ENCODE measurements around the gene PON3.

The PON3 gene

GRCh38 chr7:95396136-95397032 lies at the start of gene PON3:
TSS of gene PON3 (minus strand) at chr7:95396375. CDS start at chr7:95396350, 25 bp downstream.
- Mint-ChIP-seq H3K27ac (no peak within 1 kb of the TSS), H3K27me3 (peaks cover 24% of the 10 kb centered on the region), H3K9me3 (no peaks in the 10 kb centered on the region), H3K36me3 (no peaks in the 10 kb centered on the region), H3K4me3 (peak within 1 kb of the TSS; percentile 53), H3K4me1 (no peaks in the 10 kb centered on the region)

- H3K4me3 Mint-ChIP-seq = no peak overlapping the region
- no peak overlapping the region for H3K27ac Mint-ChIP-seq
Measured at GRCh38 chr7:95444796-95445195, 48.6 kb upstream of the PON3 start.

GRCh38 chr7:95441042-95441823 lies 45.1 kb upstream of the PON3 start:
- H3K4me1 Mint-ChIP-seq = no peaks in the 10 kb centered on the region
- H3K27me3 Mint-ChIP-seq = no peaks in the 10 kb centered on the region
- H3K27ac Mint-ChIP-seq = no peak overlapping the region
- H3K36me3 Mint-ChIP-seq = no peaks in the 10 kb centered on the region
- H3K4me3 Mint-ChIP-seq = no peak overlapping the region
- no peaks in the 10 kb centered on the region for H3K9me3 Mint-ChIP-seq

More at GRCh38 chr7:95444796-95445195, 48.6 kb upstream of the PON3 start:
- Mint-ChIP-seq H3K4me1 (no peaks in the 10 kb centered on the region), H3K27me3 (no peaks in the 10 kb centered on the region), H3K36me3 (no peaks in the 10 kb centered on the region), H3K9me3 (no peaks in the 10 kb centered on the region)

- no peak overlapping the region for H3K27ac Mint-ChIP-seq
- H3K9me3 Mint-ChIP-seq = no peaks in the 10 kb centered on the region
- H3K4me3 Mint-ChIP-seq = no peak overlapping the region
- no peaks in the 10 kb centered on the region for H3K36me3 Mint-ChIP-seq
- H3K4me1 Mint-ChIP-seq = no peaks in the 10 kb centered on the region
- no peaks in the 10 kb centered on the region for H3K27me3 Mint-ChIP-seq
Measured at GRCh38 chr7:95440394-95441038, 44.3 kb upstream of the PON3 start.

GRCh38 chr7:95436407-95436806 lies 40.2 kb upstream of the PON3 start:
- peaks cover 9% of the 10 kb centered on the region for H3K4me1 Mint-ChIP-seq
- H3K27me3 Mint-ChIP-seq = peaks cover 9% of the 10 kb centered on the region
- H3K9me3 Mint-ChIP-seq = no peaks in the 10 kb centered on the region
- H3K36me3 Mint-ChIP-seq = peaks cover 2% of the 10 kb centered on the region
- no peak overlapping the region for H3K4me3 Mint-ChIP-seq
- no peak overlapping the region for H3K27ac Mint-ChIP-seq

GRCh38 chr7:95435422-95435780 lies 39.2 kb upstream of the PON3 start:
- no peak overlapping the region for H3K27ac Mint-ChIP-seq
- peaks cover 9% of the 10 kb centered on the region for H3K4me1 Mint-ChIP-seq
- H3K36me3 Mint-ChIP-seq = peaks cover 2% of the 10 kb centered on the region
- peak overlapping the region; percentile 84 for H3K4me3 Mint-ChIP-seq
- H3K27me3 Mint-ChIP-seq = peaks cover 11% of the 10 kb centered on the region
- no peaks in the 10 kb centered on the region for H3K9me3 Mint-ChIP-seq

GRCh38 chr7:95434557-95435421 lies 38.6 kb upstream of the PON3 start, which contains the start of gene PON2:
TSS of gene PON2 (minus strand) at chr7:95435028. CDS start at chr7:95434951, 77 bp downstream.
- Mint-ChIP-seq H3K27me3 (peaks cover 11% of the 10 kb centered on the region), H3K4me3 (peak within 1 kb of the TSS; percentile 84), H3K27ac (peak within 1 kb of the TSS; percentile 76), H3K9me3 (no peaks in the 10 kb centered on the region), H3K4me1 (peaks cover 9% of the 10 kb centered on the region), H3K36me3 (peaks cover 2% of the 10 kb centered on the region)

GRCh38 chr7:95433952-95434556 lies 37.9 kb upstream of the PON3 start:
- Mint-ChIP-seq H3K27ac (peak overlapping the region; percentile 76), H3K27me3 (peaks cover 11% of the 10 kb centered on the region), H3K4me3 (peak overlapping the region; percentile 70), H3K36me3 (peaks cover 2% of the 10 kb centered on the region), H3K9me3 (no peaks in the 10 kb centered on the region), H3K4me1 (peaks cover 9% of the 10 kb centered on the region)

GRCh38 chr7:95433129-95433528 lies 37.0 kb upstream of the PON3 start:
- H3K4me1 Mint-ChIP-seq = peaks cover 9% of the 10 kb centered on the region
- no peak overlapping the region for H3K4me3 Mint-ChIP-seq
- peaks cover 2% of the 10 kb centered on the region for H3K36me3 Mint-ChIP-seq

GRCh38 chr7:95432606-95433005 lies 36.4 kb upstream of the PON3 start:
- Mint-ChIP-seq H3K27me3 (peaks cover 11% of the 10 kb centered on the region), H3K9me3 (no peaks in the 10 kb centered on the region), H3K27ac (no peak overlapping the region), H3K4me3 (no peak overlapping the region), H3K36me3 (peaks cover 2% of the 10 kb centered on the region), H3K4me1 (peaks cover 9% of the 10 kb centered on the region)

More at GRCh38 chr7:95433129-95433528, 37.0 kb upstream of the PON3 start:
- no peak overlapping the region for H3K27ac Mint-ChIP-seq
- H3K9me3 Mint-ChIP-seq = no peaks in the 10 kb centered on the region
- peaks cover 11% of the 10 kb centered on the region for H3K27me3 Mint-ChIP-seq

- Mint-ChIP-seq H3K9me3 (no peaks in the 10 kb centered on the region), H3K4me3 (no peak overlapping the region), H3K4me1 (peaks cover 9% of the 10 kb centered on the region), H3K27ac (no peak overlapping the region), H3K36me3 (peaks cover 2% of the 10 kb centered on the region), H3K27me3 (peaks cover 11% of the 10 kb centered on the region)
Measured at GRCh38 chr7:95430864-95431263, 34.7 kb upstream of the PON3 start.

GRCh38 chr7:95429241-95429990 lies 33.2 kb upstream of the PON3 start:
- Mint-ChIP-seq H3K36me3 (peaks cover 2% of the 10 kb centered on the region), H3K4me3 (no peak overlapping the region), H3K4me1 (peaks cover 4% of the 10 kb centered on the region), H3K9me3 (no peaks in the 10 kb centered on the region), H3K27ac (no peak overlapping the region), H3K27me3 (peaks cover 9% of the 10 kb centered on the region)

GRCh38 chr7:95427914-95428516 lies 31.8 kb upstream of the PON3 start:
- H3K27me3 Mint-ChIP-seq = peaks cover 7% of the 10 kb centered on the region
- H3K4me3 Mint-ChIP-seq = no peak overlapping the region
- no peak overlapping the region for H3K27ac Mint-ChIP-seq
- H3K36me3 Mint-ChIP-seq = peaks cover 2% of the 10 kb centered on the region
- no peaks in the 10 kb centered on the region for H3K4me1 Mint-ChIP-seq
- H3K9me3 Mint-ChIP-seq = no peaks in the 10 kb centered on the region
